Measurements from ENCODE around the gene WNT1.

WNT1 gene

DNA sequence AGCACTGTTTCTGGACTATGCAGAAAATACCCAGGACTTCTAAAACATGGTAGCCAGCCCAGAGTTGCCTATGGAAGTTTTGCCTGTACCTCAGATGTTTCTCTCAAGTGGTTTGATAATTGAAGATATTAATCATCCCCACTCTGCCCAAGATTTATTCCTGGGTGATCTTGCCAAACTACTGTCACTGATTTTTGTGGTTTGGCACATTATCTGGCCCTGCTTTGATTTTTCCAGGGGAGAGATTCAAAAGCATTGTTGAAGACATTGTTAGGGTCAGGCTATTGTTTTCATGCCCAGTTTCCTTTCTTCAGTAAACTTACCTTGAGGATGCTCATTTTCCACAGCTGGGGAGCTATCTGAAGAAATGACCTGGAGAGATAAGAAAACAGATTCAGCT, 34.6 kb downstream of the WNT1 start:
- no peak for DNase-seq

- no peak for DNase-seq
Observed at GRCh38 chr12:49013428-49013827, 35.3 kb downstream of the WNT1 start.

DNA sequence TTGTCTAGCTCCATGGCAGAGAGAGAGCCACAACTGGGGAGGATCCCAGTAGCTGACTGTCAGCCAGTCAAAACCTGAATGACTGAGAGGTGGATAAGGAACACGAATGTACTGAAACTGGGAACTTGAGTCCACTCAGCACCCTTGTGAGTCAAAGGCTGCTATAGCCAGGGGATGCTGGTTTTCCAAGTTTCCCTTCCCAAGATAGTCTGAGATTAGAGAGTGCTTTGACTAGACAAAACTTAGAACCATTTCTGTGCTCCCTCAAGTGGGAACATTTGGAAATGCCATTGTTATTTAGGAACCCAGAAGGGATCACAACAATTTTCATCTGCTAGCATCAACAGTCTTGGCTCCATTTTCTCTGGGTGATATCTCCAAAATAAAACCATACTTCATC, 36.4 kb downstream of the WNT1 start:
- no peak for DNase-seq

DNA sequence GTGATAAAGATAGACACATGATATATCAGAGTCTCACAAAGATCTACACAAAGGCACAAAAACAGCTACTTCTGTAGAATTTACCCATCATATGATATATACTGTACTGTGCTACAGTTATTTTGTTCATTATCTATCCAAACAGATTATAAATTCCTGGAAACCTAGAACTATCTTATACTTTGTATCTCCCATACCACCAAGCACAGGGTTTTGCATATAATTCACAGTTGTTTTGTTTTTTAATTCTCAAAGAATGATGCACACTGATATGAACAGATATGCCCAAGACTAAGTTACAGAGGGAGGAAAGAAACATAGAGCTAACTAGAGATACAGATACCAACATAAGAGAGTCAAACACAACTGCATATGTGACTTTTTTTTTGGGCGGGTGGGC, 37.1 kb downstream of the WNT1 start:
- DNase-seq, result no peak

DNA sequence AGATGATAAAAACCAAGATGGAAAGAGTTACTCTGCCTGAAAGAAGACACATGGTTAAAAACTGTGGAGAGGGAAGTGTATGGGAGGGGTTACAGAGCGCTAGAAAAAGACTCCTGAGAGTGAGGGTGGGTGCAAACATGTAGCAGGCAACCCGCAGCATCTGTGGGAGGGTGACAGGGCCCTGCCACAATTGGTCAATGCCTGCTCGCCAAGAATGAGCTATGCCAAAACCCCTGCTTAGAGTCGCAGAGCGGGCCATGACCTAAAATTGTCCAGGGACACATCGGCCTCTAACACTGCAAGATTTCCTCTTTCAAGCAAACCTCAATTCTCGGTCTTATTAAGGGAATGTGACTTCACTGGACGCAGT, 39.8 kb downstream of the WNT1 start:
- peak; percentile 70 to 74 for DNase-seq

- DNase-seq, result peak; percentile 96
Observed at GRCh38 chr12:49018261-49019119, 40.4 kb downstream of the WNT1 start, which contains the start of gene PRKAG1. TSS of gene PRKAG1 (minus strand) at chr12:49018776. CDS start at chr12:49018740, 36 bp downstream.

DNA sequence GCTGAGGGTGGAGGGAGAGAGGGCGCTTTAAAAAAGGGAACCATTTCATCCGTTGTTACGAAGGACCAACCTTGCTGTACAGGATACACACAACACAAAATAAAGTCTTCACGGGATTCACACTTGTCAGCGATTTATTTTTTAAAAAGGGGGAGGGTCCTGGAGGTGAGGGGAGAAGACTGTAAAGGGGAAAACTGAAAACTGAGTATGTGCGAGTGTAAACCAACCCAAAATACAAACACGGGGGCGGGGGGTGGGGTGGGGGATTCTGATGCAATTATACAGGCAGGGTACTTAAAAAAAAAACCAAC, 41.0 kb downstream of the WNT1 start:
- no peak for DNase-seq

DNA sequence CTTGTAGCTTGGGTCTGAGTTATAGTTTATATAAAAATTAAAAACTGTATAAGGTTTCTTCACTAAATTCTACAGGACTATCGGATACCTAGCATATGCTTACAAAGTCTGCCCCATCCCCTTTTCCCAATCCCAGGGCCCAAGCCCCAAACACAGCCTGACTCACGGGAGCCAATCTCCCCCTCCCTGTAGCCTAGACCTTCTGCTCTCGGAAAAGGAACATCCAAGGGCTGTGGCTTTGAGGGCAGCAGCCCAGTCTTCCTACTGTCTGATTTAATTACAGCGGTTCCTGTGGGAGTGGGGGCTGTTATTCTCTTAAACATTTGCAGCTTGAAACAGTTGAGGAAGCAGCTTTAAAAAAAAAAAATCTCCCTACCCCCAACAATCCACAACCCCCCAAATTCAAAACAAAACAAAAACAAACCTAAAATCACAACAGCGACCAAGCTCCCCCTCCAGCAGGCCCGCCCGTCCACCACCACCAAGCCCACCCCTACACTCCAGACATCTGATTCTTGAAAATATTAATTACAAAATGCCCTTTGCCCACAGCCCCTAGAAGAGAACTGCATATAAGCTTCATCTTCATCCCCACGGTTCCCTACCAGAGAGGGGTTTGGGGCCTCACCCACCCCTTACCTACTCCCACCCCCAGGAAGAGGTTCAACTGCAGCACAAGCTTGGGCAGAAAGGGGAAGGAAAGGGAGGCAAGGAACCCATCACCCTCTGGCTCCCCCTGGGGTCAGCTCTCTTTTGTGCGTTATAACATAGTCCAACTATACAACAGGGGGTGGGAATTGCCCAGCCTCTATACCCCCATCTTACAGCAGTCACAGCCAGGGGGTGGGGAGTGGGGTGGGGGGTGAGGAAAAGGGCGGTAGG, 41.6 kb downstream of the WNT1 start:
- peak; percentile 59 to 62 for DNase-seq

DNA sequence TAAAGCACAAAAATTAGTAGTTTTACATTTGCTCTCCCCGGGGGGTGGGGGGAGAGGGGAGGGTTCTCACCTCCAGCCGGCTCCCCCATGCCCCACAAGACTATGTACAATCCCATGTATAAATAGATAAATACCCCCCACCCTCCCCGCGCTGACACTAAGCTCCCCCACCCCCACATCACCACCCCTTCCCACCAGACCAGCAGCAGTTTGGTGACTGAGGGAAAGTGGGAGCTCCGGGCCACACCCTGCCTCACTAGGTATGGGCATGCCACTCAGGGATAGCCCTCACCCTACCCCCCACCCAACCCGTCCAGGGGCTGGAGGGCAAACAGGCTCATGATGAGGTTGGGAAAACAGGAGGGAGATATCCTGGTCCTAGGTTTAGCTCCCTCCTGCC, 42.3 kb downstream of the WNT1 start:
- no peak for DNase-seq

DNA sequence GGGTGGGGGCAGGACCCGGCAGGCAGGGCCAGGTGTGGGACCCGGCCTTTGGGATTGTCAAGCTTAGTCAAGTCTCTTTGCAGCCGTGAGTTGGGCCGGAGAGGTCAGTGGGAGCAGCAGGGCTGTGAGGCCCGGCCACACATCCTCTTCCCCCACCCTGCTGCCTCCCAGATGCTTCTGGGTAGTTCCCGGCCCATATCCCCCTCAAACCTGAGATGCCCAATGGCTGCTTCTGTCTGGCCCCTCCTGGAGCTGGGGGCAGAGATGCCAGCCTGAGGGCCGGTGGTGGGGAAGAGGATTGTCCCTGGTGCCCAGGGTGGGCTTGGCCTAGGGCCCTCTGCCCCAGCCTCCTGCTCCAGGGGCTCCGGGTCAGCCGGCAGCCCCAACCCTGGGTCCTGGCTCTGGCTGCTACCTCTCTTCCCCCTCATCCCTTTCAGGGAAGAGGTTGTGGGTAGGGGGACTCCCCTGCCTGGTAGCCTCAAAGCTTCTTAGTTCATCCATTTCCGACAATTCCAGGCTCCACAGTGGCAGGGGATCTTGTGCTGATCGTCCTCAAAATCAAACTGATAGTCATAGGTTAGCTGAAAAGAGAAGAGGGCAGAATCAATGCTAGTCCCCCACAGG, 43.3 kb downstream of the WNT1 start:
- no peak for DNase-seq

- no peak for DNase-seq
Observed at GRCh38 chr12:49022558-49023178, 44.5 kb downstream of the WNT1 start.

DNA sequence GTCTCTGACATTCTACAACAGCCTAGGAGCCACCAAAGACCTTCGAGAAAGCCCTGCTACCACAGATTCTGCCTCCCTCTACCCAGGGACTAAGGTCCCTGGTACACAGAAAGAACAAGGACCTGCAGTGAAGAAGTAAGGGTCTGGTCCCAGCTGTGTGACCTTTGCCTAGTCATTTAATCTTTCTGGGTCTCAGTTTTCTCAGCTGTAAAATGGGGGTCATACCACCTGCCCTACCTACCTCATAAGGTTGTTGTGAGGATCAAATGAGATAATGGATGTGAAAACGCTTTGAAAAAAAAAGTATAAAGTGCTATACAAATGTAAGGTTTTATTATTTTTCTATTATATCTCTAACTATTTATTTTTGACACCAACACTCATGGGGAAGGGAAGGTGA, 45.7 kb downstream of the WNT1 start:
- DNase-seq, result no peak

DNA sequence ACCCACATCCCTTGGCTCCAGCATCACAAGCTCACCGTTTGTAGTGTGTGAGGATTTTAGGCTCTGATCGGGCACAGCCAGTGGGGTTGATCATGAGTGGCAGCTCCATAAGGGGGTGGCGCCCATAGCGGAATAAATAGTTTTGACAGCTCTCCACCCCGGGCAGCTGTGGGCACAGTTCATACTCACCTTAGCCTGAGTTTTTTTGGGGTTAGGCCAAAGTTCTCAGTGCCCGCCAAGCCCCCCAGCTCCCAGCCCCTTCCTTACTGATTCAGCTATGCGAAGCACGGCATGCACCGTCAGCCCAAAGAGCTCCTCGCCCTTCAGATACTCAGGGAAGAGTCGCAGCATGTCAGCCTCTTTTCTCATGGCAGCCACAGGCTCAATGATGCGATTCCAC, 46.4 kb downstream of the WNT1 start:
- DNase-seq, result no peak

DNA sequence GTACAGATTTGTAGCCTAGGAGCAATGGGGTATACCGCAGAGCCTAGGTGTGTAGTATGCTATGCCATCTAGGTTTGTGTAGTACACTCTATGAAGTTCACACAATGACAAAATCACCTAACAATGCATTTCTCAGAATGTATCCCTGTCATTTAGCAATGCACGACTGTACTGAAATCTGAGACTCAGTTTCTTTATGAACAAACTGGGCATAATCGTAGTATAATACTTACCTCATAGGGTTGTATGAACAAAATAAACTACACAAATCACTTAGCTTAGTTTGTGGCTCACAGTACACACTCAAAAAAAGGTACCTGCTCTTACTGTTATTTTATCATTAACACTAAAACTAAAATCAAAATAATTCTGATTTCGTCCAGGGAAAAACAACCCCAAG, 47.3 kb downstream of the WNT1 start:
- no peak for DNase-seq

DNA sequence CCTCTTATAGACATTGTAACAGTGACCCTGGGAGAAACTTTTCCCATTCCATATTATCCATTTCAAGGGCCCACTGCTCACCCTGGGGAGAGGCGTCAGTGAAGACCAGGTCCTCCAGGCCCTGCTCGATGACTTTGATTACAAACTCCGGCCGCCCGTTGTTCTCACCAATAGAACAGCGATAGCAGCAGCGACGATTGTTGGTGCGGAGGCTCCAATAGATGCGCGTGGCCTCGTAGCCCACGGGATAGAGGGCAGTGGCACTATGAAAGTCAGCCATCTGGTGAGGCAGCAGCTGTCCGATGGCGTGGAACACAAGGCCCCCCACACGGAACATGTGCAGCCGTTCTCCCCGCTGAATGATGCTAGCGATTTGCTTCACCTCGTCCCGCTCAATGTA, 48.0 kb downstream of the WNT1 start:
- no peak for DNase-seq

DNA sequence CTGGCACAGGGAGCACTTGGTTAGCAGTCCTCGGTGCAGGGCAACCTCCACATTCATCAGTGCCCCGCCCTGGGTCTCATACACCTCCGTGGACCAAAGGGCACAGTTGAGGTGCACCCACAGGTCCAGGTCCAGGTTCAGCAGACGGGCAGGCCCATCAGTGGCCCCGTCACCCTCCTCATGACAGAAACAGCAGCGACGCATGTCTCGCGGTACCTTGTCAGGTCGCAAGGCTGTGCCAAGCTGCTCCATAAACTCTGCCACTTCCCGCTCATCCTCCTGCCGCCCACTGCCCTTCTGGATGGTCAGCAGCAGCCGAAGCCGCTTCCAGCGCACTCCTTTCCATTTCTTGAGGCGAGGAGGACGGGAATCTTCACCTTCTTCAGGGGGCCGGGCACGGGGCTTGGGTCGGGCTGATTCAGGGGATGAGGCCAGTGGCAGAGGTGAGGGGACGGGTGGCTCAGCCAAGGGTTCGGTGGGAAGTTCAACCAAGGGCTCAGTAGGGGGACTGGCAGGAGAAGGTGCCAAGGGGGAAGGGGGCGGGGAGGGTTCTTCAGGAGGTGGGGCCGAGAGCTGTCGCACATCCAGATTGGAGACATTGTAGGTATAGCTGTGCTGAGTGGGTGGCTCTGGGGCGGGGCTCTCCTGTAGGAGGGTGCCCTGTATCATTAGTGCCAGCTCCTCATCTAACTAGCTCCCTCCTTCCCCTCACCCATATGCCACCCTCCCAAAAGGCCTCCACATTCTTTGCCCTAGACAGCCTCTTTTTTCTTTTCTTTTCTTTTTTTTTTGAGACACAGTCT, 48.8 kb downstream of the WNT1 start:
- no peak for DNase-seq

- DNase-seq, result no peak
Observed at GRCh38 chr12:49027846-49028555, 49.9 kb downstream of the WNT1 start.

GRCh38 chr12:49028666-49029275, 50.6 kb downstream of the WNT1 start:
- no peak for DNase-seq

GRCh38 chr12:49030119-49030518, 52.0 kb downstream of the WNT1 start:
- no peak for DNase-seq

DNA sequence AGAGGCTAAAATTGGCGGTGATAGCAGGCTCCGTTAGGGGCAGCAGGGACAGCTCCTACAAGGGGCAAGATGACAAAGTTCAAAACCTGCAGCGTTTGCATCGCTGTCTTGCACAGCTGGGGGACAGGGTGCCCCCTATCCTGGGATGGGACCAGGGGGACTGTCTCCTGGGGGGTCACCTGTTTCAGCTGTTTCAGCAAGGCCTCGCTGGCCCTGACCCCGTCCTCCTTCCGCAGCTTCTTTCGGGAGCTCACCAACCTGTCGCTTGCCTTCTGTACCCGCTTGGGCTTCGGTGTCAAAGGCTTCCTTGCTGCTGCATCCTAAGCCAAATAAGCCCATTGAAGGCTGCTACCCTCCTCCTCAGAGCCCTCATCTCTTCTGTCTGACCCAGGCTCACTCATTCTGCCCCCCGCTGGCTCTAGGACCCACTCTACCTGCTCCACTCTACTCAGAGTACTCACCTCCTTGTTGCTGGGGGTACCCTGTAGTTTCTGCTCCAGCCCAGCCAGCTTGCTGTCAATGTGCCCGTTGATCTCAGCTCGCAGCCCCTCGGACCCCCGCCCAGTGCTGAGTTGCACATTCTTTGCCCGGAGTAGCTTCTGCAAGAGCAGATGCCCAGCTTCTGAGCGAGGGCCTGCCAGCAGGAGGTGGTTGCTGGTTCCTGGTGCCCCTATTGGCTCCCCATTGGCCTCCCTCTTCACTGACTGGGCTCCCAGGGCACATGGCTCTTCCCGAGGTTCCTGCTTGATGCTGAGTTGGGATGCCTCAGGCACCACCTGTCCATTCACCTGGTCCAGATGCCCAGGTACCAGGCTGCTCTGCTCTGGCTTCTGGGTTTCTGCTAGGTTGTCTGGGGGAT, 52.8 kb downstream of the WNT1 start:
- DNase-seq, result no peak

Measured in activated T-cell treated with anti-CD3 and anti-CD28 coated beads, Interleukin-2, amount 50 U/mL, for 48 hours (primary cell).